GM12872 (cell line): Measurements from ENCODE around the gene MADD.
A peak's percentile ranks its signal among the peaks of the same experiment; 100 is the strongest.

Experiments
- CTCF ChIP-seq: IDR thresholded peaks from 3 replicates; pipeline ENCODE4 v1.5.1; 2011; ENCODE audit warnings: low read depth, mild to moderate bottlenecking, low read length, moderate library complexity; ENCODE audit not compliant: insufficient read depth

Gene MADD

GRCh38 chr11:47347137-47347536 is 77.2 kb downstream of the MADD start:
- no peak for TF ChIP-seq CTCF

- TF ChIP-seq CTCF = no peak
These were observed 78.3 kb downstream of the MADD start for GRCh38 chr11:47348131-47348802.

GRCh38 chr11:47348859-47349258 is 78.9 kb downstream of the MADD start:
- TF ChIP-seq CTCF = peak; percentile 42; the same call in 2 of the 3 replicates

GRCh38 chr11:47349521-47350095 is 79.7 kb downstream of the MADD start:
- no peak for TF ChIP-seq CTCF

- no peak for TF ChIP-seq CTCF
These were observed 80.4 kb downstream of the MADD start for GRCh38 chr11:47350315-47350714.

- no peak for TF ChIP-seq CTCF
These were observed 81.5 kb downstream of the MADD start for GRCh38 chr11:47351156-47352126.

GRCh38 chr11:47352556-47352955 is 82.6 kb downstream of the MADD start, which contains the start of gene MYBPC3:
Gene MYBPC3 (minus strand): TSS chr11:47352702. CDS start chr11:47352647, 55 bp downstream.
- TF ChIP-seq CTCF = no peak
